HEK293 (cell line): Measurements from ENCODE around the gene BMERB1.

ENCODE experiments used
- CTCF ChIA-PET: fragments of 350-600 bp; formaldehyde crosslinking; extraction: SDS; loops from one replicate; lab custom pipeline; 2021; ENCODE audit warnings: antibody characterized with exemption; lab: Yijun Ruan, JAX
- POLR2A ChIA-PET: fragments of 300-600 bp; formaldehyde crosslinking; extraction: SDS; loops from one replicate; lab custom pipeline; 2020; ENCODE audit warnings: antibody characterized with exemption, inconsistent platforms; lab: Yijun Ruan, JAX
- H3K27ac ChIP-seq: fragments of 200-500 bp; sonication (Bioruptor generic); 2 replicates; pipeline ENCODE4 v1.5.1; 2014; ENCODE audit warnings: low read depth, low read length, control low read depth, inconsistent platforms; ENCODE audit errors: extremely low read depth
- H3K36me3 ChIP-seq, 2 experiments: fragments of 200-500 bp in 1 of 2; sonication (Bioruptor generic) in 1 of 2; 1 replicate in 1 of 2; 2 replicates in 1 of 2; pipeline ENCODE4 v1.5.1; 2014 to 2017; ENCODE audit warnings: inconsistent platforms in 2 of 2, low read length in 2 of 2; ENCODE audit not compliant: control insufficient read depth in 2 of 2, insufficient read depth in 1 of 2
- H3K4me1 ChIP-seq: fragments of 200-500 bp; sonication (Bioruptor generic); 2 replicates; pipeline ENCODE4 v1.5.1; 2014; ENCODE audit warnings: mild to moderate bottlenecking, low read length, inconsistent platforms; ENCODE audit not compliant: control insufficient read depth, insufficient read depth
- H3K4me3 ChIP-seq: 2 replicates; pipeline ENCODE4 v1.5.1; 2011; ENCODE audit warnings: low read depth, mild to moderate bottlenecking, control low read depth, low read length, moderate library complexity
- H3K9me3 ChIP-seq: fragments of 200-500 bp; sonication (Bioruptor generic); 2 replicates; pipeline ENCODE4 v1.5.1; 2014; ENCODE audit warnings: low read depth, low read length, inconsistent platforms; ENCODE audit not compliant: control insufficient read depth, insufficient read depth
- HIC1 ChIP-seq: fragments of 450-650 bp; formaldehyde crosslinking; IDR thresholded peaks from 2 replicates; pipeline ENCODE4 v1.5.1; 2016; ENCODE audit warnings: missing biosample characterization, missing genetic modification characterization
- HOXA7 ChIP-seq: sonication (generic); formaldehyde crosslinking; IDR thresholded peaks from 2 replicates; pipeline ENCODE4 v1.8.1; 2022; ENCODE audit warnings: missing genetic modification reagents, borderline replicate concordance
- SCRT1 ChIP-seq: fragments of 450-650 bp; formaldehyde crosslinking; IDR thresholded peaks from 2 replicates; pipeline ENCODE4 v1.5.1; 2016; ENCODE audit warnings: missing biosample characterization, missing genetic modification characterization, borderline replicate concordance
- TCF7L2 ChIP-seq: IDR thresholded peaks from 2 replicates; pipeline ENCODE4 v1.6.1; 2011; ENCODE audit warnings: low read depth, mild to moderate bottlenecking, inconsistent platforms, low read length, moderate library complexity, borderline replicate concordance
- ZNF211 ChIP-seq: fragments of 450-650 bp; formaldehyde crosslinking; IDR thresholded peaks from 2 replicates; pipeline ENCODE4 v1.5.1; 2016; ENCODE audit warnings: low read depth, missing biosample characterization, missing genetic modification characterization
- ZNF26 ChIP-seq: fragments of 450-650 bp; formaldehyde crosslinking; IDR thresholded peaks from 2 replicates; pipeline ENCODE4 v1.5.1; 2016; ENCODE audit warnings: missing biosample characterization, missing genetic modification characterization
- ZNF266 ChIP-seq: fragments of 450-650 bp; formaldehyde crosslinking; IDR thresholded peaks from 2 replicates; pipeline ENCODE4 v1.5.1; 2016; ENCODE audit warnings: missing biosample characterization, missing genetic modification characterization, low read depth
- ZNF354C ChIP-seq: fragments of 450-650 bp; formaldehyde crosslinking; IDR thresholded peaks from 2 replicates; pipeline ENCODE4 v1.5.1; 2016; ENCODE audit warnings: missing biosample characterization, missing genetic modification characterization, low read depth, borderline replicate concordance
- ZNF391 ChIP-seq: fragments of 450-650 bp; formaldehyde crosslinking; IDR thresholded peaks from 2 replicates; pipeline ENCODE4 v1.5.1; 2016; ENCODE audit warnings: low read depth, missing biosample characterization, missing genetic modification characterization, borderline replicate concordance
- ZNF518A ChIP-seq: fragments of 450-650 bp; formaldehyde crosslinking; conservative IDR thresholded peaks from 2 replicates; pipeline ENCODE4 v1.5.1; 2016; ENCODE audit warnings: low read depth, missing biosample characterization, missing genetic modification characterization
- ZNF521 ChIP-seq: fragments of 450-650 bp; formaldehyde crosslinking; IDR thresholded peaks from 2 replicates; pipeline ENCODE4 v1.5.1; 2017; ENCODE audit warnings: missing biosample characterization, mild to moderate bottlenecking, missing genetic modification characterization
- ZNF571 ChIP-seq: fragments of 450-650 bp; formaldehyde crosslinking; IDR thresholded peaks from 2 replicates; pipeline ENCODE4 v1.5.0; 2017; ENCODE audit warnings: missing biosample characterization, missing genetic modification characterization
- ZNF621 ChIP-seq: fragments of 450-650 bp; formaldehyde crosslinking; IDR thresholded peaks from 2 replicates; pipeline ENCODE4 v1.5.1; 2017; ENCODE audit warnings: missing biosample characterization, missing genetic modification characterization
- ZSCAN4 ChIP-seq: fragments of 450-650 bp; formaldehyde crosslinking; IDR thresholded peaks from 2 replicates; pipeline ENCODE4 v1.5.1; 2017; ENCODE audit warnings: missing biosample characterization, missing genetic modification characterization

BMERB1 gene

GRCh38 chr16:15486661-15487060, 52.3 kb downstream of the BMERB1 start:
- ChIA-PET POLR2A (no interaction called here), CTCF (no interaction called here)
- no peaks in the 10 kb centered on the region; the same call in 1 of the 2 replicates for H3K4me1 ChIP-seq
- H3K36me3 ChIP-seq: no peaks in the 10 kb centered on the region
- no peak overlapping the region for H3K4me3 ChIP-seq
- H3K27ac ChIP-seq: no peak overlapping the region
- H3K9me3 ChIP-seq: no peaks in the 10 kb centered on the region
- TF ChIP-seq ZNF26 (tag by site-specific recombination) (no peak), ZNF521 (tag by site-specific recombination) (no peak), SCRT1 (tag by site-specific recombination) (no peak), ZNF266 (tag by site-specific recombination) (no peak), HOXA7 (CRISPR knock-in tag) (no peak), ZNF391 (tag by site-specific recombination) (no peak), ZNF211 (no peak), ZNF354C (tag by site-specific recombination) (no peak), ZNF518A (no peak), HIC1 (tag by site-specific recombination) (no peak), TCF7L2 (no peak), ZNF621 (tag by site-specific recombination) (no peak), ZSCAN4 (no peak), ZNF571 (tag by site-specific recombination) (no peak)
